Cerebellar cortex (tissue), 1 donor: Measurements from ENCODE around the gene MTMR1.

Experiments
- DNase-seq: peaks from one replicate; pipeline ENCODE4 v3.0.0-alpha.2; 2015; ENCODE audit warnings: low spot score

Gene MTMR1

DNA sequence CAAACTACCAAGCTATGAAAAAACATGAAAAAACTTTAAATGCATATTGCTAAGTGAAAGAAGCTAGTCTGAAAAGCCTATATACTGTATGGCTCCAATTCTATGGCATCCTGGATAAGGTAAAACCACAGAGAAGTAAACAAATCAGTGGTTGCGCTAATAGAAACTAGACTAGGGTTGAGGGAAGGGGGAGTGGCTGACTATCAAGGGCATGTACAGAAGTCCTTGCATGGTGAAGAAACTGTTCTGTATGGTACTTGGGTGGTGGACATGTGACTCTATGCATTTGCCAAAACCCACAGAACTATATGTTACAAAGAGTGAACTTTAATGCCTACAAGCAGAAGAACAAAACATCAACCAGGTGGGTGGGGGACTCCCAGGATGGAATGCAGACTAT is 96.8 kb downstream of the MTMR1 start:
- no peak for DNase-seq

GRCh38 chrX:150792949-150793527 is 99.8 kb downstream of the MTMR1 start:
- DNase-seq, result no peak

DNA sequence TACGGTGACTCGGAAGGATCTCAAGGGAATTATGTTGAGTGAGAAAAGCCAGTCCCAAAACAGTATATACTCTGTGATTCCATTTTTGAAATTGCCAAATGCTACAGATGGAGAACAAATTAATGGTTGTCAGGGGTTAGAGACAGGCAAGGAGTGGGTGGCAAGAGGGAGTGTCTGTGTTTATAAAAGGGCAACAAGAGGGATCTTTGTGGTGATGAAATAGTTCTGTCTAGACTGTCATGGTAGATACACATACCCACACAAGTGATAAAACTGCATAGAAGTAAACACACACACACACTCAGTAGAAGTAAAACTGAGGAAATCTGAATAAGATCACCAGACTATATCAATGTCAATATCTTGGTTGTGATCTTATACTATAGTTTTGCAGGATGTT is 112.5 kb downstream of the MTMR1 start:
- DNase-seq, result no peak

DNA sequence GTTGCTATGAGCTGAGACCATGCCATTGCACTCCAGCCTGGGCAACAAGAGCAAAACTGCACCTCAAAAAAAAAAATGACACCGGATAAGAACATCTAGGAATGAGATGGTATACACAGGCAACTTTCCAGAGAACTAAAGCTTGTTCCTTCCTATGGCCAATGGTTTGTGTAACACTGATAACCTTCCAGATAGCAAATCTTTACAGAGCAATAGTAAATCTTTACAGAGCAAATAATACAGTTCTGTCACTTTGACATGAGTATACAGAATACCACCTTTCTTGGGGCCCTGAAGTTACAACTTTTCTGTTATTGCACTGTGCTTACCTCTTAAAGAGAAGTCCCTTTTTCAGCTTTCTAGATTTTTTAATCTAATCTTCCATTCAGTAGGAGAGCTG is 113.6 kb downstream of the MTMR1 start:
- no peak for DNase-seq

DNA sequence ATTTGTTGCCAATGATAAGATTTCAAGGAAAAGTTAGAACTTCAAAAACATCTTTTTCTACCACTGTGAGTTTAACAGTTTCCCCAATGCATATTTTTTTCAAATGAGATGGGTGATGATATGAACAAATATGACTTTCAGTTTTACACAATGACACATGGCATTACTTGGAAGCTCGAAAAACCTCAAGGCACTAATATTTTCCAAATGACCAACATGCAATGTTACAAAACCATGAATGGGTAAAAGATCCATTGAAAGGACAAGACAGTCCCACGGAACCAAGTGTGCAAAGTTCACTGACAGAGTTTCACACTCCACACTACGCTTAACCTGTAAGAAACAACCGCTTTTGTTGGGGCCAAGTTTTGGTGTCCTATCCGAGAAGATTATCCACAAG is 120.7 kb downstream of the MTMR1 start:
- no peak for DNase-seq
